ENCODE measurements around the gene STARD4. TPM values are rescaled to one million over a fixed set of nuclear protein-coding genes. Genes with fewer than 3 reads are reported as not detected.

The STARD4 gene, protein sequence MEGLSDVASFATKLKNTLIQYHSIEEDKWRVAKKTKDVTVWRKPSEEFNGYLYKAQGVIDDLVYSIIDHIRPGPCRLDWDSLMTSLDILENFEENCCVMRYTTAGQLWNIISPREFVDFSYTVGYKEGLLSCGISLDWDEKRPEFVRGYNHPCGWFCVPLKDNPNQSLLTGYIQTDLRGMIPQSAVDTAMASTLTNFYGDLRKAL
- total RNA-seq (2014; rRNA removed; shearing (Covaris generic)): 20.3 and 24.4 TPM in 2 replicates

GRCh38 chr5:111512375-111513130 is at the start of gene STARD4:
STARD4 (minus strand) TSS chr5:111512535; CDS start chr5:111507433, 5,102 bp downstream.
- DNase-seq (ENCODE audit: low spot score): peak; percentile 95

DNA sequence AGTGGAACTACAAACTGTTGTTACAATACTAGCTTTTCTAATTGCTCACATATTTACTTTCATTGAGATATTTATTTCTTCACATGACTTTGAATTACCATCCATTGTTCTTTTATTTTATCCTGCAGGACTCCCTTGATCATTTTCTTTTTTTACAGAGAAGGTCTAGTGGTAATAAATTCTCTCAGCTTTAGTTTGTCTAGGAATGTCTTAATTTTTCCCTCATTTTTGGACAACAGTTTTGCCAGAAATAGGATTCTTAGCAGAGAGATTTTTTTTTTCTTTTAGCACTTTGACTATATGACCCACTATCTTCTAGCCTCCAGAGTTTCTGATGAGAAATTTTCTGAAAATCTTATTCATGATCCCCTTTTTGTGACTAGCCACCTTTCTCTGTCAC is 47.3 kb upstream of the STARD4 start:
- no peak for DNase-seq (ENCODE audit: low spot score)

DNA sequence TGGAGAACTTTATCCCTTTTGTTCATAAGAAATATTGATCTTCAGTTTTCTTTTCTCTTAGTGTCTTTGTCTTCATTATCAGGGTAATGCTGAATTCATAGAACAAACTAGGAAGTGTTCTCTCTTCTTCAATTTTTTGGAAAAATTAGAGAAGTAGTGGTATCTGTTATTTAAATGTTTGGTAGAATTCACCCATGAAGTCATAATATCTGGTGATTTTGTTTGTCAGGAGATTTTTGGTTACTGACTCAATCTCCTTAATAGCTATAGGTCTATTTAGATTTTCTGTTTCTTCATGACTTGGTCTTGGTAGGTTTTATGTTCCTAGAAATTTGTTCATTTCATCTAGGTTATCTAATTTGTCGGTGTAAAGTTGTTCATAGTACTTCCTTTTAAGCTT is 45.4 kb upstream of the STARD4 start:
- DNase-seq (ENCODE audit: low spot score): no peak

DNA sequence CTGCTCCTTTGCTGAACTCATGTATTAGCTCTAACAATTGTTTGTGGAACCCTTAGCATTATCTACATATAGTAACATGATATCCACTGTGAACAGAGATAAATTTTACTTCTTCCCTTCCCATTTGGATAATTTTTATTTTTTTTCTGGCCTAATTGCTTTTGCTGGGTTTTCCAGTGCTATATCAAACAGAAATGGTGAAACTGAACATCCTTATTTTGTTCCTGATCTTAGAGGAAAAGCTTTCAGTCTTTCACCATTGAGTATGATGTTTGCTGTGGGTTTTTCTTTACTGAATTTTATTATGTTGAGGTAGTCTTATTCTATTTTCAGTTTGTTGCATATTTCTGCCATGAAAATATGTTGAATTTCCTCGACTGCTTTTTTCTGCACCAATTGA is 44.8 kb upstream of the STARD4 start:
- DNase-seq (ENCODE audit: low spot score): no peak

DNA sequence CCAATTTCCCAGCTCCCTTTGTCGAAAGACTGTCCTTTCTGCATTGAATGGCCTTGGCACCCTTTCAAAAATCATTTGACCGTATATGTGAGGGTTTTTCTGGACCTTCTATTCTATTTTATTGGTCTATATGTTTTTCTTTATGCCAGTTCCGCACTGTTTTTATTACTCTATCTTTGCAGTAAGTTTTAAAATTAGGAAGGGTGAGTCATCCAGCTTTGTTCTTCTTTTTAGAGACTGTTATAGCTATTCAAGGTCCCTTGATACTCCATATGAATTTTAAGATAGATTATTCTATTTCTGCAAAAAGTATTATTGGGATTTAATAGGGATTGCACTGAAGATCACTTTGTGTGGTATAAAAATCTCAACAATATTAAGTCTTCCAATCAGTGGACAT is 44.2 kb upstream of the STARD4 start:
- no peak for DNase-seq (ENCODE audit: low spot score)

DNA sequence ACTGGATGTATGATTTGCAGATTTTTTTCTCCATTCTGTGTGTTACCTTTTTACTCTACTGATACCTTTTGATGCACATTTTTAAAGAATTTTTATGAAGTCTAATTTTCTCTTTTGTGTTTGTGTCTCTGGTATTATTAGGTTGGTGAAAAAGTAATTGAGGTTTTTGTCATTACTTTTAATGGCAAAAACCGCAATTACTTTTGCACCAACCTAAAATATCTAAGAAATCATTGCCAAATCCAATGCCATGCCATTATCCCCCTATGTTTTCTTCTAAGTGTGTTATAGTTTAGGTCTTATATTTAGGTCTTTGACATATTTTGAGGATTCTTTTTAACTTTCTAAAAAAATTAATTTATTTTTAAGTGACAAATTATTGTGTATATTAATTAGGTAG is 43.4 kb upstream of the STARD4 start:
- no peak for DNase-seq (ENCODE audit: low spot score)

- no peak for DNase-seq (ENCODE audit: low spot score)
These were observed 41.5 kb upstream of the STARD4 start for GRCh38 chr5:111553868-111554267.

DNA sequence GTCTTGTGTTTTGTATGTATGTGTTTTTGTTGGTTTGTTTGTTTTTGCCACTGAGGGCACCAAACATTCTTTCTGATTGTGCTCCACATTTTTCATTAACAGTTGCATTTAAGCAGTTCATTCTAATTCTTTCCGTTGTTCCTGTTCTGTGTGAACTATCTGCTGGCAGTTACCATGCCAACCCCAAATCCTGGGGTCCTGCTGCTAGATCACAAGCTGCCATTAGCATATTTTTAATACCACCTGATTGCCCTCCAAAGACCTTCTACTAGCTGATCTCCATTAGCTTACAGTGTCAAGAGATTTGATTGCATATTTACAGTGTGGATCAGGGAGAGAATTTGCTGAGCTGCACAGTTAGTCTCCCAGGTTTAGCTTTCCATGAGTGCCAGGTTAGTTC is 40.6 kb upstream of the STARD4 start:
- DNase-seq (ENCODE audit: low spot score): no peak

GRCh38 chr5:111552492-111552891 is 40.2 kb upstream of the STARD4 start:
- DNase-seq (ENCODE audit: low spot score): no peak

GRCh38 chr5:111551569-111552275 is 39.4 kb upstream of the STARD4 start:
- no peak for DNase-seq (ENCODE audit: low spot score)

DNA sequence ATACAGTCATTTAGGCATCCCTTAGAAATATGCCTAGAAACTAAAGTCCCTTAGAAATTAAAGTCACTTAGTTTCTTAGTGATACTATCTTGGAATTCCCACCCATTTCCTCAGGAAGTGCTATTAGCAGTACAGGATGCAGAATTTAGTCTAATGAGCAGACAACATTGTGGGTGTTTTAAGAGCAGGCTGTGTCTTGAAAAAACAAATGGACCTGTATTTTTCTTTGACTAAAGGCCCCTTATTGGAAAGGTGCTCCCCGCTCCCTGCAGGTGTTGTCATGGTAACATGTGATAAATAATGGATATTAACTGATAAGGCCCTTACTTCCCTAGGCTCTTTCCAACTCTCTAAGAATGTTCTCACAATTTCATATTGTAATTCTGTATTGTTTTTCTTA is 38.8 kb upstream of the STARD4 start:
- no peak for DNase-seq (ENCODE audit: low spot score)

DNA sequence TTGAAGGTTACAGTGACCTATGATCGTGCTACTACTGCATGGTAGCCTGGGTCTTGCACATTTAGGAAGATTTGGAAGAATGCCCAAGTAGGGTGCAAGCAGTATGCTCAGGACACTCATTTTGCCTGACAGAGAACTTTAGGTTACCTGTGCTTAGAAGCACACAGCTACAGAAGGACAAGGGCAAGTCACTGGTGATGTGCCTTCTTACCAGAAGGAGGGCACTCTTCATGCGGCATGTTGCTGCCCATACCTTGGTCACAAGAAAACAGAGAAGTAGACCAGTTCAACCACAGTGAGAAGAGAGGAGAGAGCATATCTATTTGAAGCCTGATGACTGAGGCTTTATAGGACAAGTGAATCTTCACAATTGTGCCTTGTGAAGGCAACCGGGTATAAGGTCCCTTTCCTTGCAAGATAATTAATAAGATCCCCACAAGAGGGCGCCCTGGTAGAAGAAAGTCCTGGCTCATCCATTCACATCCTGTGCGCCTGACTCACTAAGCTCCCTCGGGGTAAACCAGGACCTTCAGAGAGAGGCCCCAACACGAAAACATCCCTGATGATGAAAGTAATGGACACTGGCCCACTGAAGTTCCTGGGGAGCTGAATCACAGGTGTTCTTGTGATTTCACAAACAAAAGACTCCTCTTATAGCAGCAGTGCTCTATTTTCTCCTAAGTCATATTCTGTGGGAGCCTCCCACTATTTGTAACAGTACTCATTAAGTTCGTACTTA is 38.1 kb upstream of the STARD4 start:
- DNase-seq (ENCODE audit: low spot score): peak; percentile 87

GRCh38 chr5:111548992-111549649 is 36.8 kb upstream of the STARD4 start:
- no peak for DNase-seq (ENCODE audit: low spot score)

GRCh38 chr5:111548348-111548950 is 36.1 kb upstream of the STARD4 start:
- DNase-seq (ENCODE audit: low spot score): no peak

DNA sequence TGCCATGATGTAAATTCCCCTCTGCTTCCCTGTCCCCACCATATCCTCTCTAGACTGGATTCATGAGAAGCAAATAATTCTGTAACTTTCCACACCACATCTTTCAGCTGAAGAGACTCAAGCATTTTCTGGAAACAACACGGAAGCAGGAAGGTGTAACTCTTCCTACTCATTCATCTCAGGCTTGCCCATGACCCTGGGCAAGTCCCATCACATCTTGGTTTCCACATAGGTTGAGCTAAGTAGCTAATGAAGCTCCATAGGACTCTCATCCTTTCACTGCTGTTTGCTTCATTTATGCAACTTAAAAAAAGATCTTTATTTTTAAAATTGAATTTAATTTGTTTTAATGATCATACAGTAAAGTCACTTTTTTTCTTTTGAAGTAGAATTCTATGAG is 32.7 kb upstream of the STARD4 start:
- no peak for DNase-seq (ENCODE audit: low spot score)

DNA sequence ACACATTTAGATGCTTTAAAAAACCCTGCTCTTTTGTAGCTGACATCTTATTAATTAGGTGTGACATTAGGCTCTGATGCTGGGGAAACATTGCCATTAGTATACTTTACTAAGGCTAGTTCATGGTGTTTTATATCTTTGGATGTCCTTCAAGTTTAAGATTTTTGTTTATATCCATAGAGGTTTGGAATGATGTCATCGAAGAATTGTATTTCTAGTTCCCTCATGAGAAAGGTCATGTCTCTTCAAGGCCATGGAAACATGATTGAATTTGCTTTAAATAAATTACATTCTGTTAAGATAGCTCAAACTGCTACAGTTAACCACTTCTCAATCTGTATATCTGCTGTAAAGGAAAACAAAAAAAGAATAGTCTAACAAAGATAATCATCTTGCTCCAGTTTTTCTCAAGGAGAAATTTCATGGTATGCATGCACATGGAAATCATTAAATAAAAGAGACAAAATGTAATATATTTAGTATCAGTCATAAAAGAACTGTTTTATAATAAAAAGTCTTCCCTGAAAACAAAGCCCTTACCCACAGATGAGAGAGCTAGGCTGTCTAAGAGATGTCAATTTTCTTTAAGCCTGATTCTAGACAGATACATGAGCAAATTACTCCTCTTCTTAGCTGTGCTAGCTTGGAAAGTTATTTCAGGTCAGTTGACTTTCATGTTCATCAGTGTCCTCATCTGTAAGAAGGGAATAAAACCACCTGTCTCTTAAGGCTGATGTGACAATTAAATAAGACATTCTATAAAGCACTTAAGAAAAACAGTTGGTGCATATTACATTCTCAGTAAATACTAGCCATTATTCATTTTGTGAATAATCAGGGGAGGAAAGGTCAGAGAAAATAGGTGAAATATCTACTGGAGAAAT is 25.0 kb upstream of the STARD4 start:
- DNase-seq (ENCODE audit: low spot score): no peak

DNA sequence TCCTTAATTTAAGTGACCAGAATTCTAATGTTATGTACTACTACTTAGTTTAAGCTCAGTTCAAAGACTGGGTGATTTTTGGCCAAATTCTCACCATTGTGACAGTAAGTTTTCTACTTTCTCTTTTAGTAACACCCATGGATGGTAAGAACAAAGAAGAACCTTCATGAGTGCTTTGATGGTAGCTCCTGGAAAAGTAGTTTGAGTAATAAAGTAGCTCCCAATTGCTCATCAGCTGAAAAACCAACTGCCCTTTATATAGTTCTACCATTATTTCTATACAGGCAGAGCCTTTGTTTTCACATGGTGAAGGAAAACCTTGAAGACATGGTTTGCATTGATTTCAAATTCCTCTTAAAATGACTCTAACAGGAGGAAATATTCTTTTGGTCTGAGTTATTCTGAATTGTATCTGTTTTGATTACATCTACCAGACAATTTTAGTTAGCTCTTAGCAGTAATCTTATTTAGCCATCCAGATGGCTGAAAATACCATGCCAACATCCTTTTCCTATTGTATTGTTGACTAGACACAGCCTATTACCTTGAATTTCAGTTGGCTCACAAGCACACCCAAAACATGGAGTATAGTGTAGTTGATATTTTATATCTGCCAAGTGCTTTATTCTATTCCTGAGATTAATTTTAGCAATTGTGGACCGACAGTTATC is 23.7 kb upstream of the STARD4 start:
- no peak for DNase-seq (ENCODE audit: low spot score)

GRCh38 chr5:111532886-111533582 is 20.7 kb upstream of the STARD4 start:
- DNase-seq (ENCODE audit: low spot score): no peak

DNA sequence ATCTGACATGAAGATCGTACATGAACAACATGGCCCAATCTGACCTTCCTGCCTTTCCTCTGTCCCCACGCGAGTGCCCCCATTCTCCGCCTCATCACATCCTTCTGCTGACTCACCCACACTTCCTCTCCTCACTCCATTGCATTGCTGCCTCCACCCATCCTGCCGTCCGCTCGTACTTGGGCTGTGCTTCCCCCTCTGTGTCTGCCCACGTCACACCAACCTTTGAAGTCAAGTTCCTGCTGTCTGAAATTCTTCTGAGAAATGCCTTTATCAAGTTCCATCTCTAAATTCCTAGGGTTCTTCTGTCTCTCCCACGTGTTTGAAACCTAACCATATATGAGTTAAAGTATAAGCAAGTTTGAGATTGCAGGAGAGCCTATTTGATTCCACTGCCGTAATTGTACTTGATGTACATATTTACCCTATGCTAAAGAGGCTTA is 18.0 kb upstream of the STARD4 start:
- DNase-seq (ENCODE audit: low spot score): peak; percentile 66

All from HT-29 (cell line).